DMS 273 treated with DMSO at 0.1 percent for 48 hours (cell line): ENCODE results near the gene EPS8.
"Not testable (repeated sequence)": the region's sequence is repeated elsewhere in the genome, so short reads cannot be mapped to it uniquely, and the experiment has no call there.

Source experiments
- DNase-seq: peaks from one replicate; lab custom pipeline; 2025; lab: John Stamatoyannopoulos, UW

Gene EPS8

GRCh38 chr12:15797818-15798217 lies 8.6 kb upstream of the EPS8 start:
- no peak for DNase-seq

- DNase-seq, result no peak
These were observed 7.4 kb upstream of the EPS8 start for GRCh38 chr12:15796493-15797141.

GRCh38 chr12:15794836-15795235 lies 5.6 kb upstream of the EPS8 start:
- no peak for DNase-seq

GRCh38 chr12:15794196-15794595 lies 5.0 kb upstream of the EPS8 start:
- no peak for DNase-seq

- no peak for DNase-seq
These were observed 662 bp downstream of the EPS8 start for GRCh38 chr12:15788233-15789219.

- DNase-seq, result no peak
These were observed 1.4 kb downstream of the EPS8 start for GRCh38 chr12:15787778-15788177.

- no peak for DNase-seq
These were observed 2.4 kb downstream of the EPS8 start for GRCh38 chr12:15786772-15787171.

- DNase-seq, result no peak
These were observed 5.9 kb downstream of the EPS8 start for GRCh38 chr12:15783288-15783687.

GRCh38 chr12:15782667-15783066 lies 6.5 kb downstream of the EPS8 start:
- no peak for DNase-seq

- DNase-seq, result no peak
These were observed 9.3 kb downstream of the EPS8 start for GRCh38 chr12:15779925-15780324.

- no peak for DNase-seq
These were observed 11.1 kb downstream of the EPS8 start for GRCh38 chr12:15778126-15778525.

GRCh38 chr12:15777355-15778012 lies 11.7 kb downstream of the EPS8 start:
- no peak for DNase-seq

GRCh38 chr12:15776532-15776931 lies 12.7 kb downstream of the EPS8 start:
- DNase-seq, result no peak

- DNase-seq, result no peak
These were observed 14.4 kb downstream of the EPS8 start for GRCh38 chr12:15774819-15775218.

- DNase-seq, result no peak
These were observed 16.7 kb downstream of the EPS8 start for GRCh38 chr12:15772405-15773018.

GRCh38 chr12:15770581-15770980 lies 18.6 kb downstream of the EPS8 start:
- no peak for DNase-seq

GRCh38 chr12:15770021-15770420 lies 19.2 kb downstream of the EPS8 start:
- DNase-seq, result no peak

- DNase-seq, result no peak
These were observed 19.6 kb downstream of the EPS8 start for GRCh38 chr12:15769586-15769985.

- DNase-seq, result no peak
These were observed 21.9 kb downstream of the EPS8 start for GRCh38 chr12:15767301-15767700.

- DNase-seq, result no peak
These were observed 25.9 kb downstream of the EPS8 start for GRCh38 chr12:15763328-15763727.

GRCh38 chr12:15762162-15762561 lies 27.0 kb downstream of the EPS8 start:
- DNase-seq, result not testable (repeated sequence)

GRCh38 chr12:15757553-15758255 lies 31.5 kb downstream of the EPS8 start:
- no peak for DNase-seq
